Endothelial cell of hepatic sinusoid (primary cell): ENCODE results near the gene ERH.

ENCODE experiments used
- in situ Hi-C: cut with HindIII; loops from 2 replicates; pipeline ENCODE4 v1.10.0; 2017; ENCODE audit warnings: low sequenced_read_pairs

The ERH gene

DNA sequence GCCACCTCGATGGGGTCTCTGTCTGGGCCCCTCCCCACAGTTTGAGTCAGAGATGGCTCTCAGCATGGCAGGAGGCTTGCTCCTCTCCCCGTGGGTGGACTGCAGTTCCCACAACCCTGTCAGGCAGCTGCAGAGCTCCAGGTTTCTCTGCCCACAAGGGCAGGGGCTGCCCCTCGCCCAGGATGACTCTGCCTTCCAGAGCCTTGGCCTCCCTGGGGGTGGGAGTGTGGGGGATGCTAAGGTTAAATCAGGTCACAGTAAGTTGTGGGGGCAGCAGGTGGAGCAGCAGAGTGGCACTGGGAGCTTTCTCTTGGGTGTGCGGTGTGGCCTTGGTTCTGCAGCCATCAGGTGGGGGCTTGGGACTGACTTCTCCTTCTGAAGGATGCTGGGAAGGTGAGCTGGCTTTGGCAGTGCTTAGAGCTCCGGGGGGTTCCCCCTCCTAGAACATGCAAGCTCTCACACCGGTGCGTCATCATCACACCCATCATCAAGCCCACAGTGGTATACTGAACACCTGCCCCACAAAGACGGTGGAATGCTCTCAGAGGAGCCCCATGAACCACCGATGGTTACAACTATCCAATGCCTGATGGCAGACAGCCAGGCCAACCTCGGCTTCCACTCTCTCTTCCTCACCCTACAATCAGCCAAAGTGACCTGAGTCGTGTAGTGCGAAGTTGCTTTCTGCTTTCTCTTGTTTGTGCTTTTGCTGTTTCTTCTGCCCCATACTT is 39.7 kb downstream of the ERH start:
- in situ Hi-C loops = no loop called here

DNA sequence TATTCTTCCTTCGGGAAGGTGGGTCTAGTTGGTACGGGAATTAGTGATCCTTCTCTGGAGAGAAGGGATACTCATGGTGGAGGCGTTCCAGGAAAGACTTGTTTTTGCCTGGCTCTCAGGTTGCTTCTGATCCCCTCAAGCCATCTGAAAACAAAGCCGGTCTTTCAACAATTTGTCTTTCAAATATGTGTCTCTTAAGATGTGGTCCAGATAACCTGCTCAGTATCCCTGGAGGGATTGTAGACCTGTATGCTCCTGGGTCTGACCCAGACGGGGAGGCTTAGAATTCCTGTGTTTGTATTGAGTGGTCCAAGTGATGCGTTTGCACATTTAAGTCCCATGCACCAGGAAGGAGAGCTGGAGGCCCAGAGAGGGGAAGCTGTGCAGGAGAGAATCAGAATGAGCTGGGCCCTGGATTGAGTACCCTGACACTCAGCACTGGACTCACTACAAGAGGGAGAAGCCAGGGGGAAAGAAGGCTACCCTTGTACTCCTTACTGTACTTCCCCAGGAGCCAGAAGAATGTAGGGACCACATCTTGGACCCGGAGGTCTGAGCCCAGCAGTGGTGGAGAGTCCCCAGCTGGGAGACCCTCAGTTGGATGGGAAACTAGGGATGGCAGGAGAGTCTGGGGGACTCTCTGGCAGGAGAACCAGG is 40.4 kb downstream of the ERH start:
- in situ Hi-C loops = no loop called here

DNA sequence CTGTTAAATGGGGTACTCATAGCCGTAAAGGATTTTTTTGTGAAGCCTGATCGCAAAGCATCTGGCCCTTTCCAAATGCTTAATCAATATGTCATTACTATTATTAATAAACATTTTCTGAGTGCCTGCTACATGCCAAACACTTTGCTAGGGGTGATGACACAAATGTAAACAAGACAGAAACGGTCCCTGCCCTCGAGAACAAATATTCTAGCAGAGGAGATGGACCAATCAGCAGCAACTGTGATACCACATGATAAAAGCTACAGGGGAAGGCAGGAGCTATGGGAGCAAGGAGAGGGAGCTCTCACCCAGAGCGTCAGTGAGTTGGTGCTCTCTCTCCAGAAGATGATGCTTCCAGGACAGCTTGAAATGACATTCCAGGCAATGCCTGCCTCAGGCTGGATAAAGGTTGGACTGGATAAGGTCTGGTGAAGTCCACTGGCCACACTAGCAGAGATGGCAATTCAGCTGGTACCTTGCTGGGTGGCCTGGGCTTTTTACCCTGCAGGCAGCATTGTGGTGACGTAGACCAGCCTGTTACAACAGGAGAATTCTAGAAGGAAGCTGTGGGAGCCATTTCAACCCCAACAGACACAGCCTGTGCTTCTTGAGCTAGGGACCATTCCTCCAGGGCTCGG is 41.1 kb downstream of the ERH start:
- in situ Hi-C loops = no loop called here

DNA sequence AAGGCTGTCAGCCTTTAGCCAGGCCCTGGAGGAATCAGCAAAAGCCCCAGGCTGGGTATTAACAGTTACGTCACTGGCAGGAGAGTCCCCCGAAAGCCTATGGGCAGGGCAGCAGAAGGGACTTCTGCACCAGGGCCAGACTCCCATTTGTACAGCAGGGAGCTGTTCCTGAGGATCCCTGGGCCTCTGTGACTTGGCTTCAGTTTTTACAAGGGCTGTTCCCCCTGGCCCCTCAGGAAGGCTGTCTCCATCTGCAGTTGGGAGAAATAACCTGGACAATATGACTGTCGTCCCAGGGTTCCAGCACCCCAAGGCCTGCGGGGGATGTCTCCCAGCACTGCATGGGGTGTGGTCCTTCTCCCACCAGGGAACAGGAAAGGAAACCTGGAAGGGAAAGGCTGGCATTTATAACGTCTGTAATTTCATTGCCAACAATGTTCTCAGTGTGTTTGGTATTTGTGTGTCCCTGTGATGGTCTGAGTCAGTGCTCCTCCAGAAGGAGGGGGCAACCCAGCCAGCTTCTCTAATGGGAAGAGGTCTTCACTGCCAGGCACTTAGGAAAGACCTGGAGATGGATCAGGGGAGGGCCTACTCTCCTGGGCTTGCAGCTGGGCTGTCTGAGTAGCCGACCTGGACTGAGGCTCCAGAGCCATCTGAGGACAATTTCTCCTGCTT is 42.4 kb downstream of the ERH start:
- in situ Hi-C loops = no loop called here

DNA sequence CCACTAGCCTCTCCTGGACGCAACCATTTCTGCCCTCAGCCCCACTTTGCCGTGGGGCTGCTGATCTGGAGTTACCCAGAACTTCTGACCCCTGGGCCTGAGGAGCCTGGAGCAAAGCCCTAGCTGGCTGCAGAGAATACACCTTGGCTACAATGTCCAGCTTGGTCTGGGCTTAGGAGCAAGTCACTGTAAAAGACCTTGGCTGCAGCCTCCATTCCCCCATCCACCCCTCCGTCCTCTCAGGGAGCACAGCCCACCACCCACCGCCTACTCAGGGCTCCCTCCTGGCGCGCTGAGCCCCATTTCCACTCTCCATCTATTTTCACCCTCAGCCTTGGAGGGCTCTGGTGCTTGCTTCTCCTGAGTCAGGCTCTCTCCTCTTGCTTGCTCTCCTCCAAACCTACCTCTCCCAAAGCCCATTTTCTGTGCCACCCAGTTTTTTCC is 42.9 kb downstream of the ERH start:
- in situ Hi-C loops = no loop called here

DNA sequence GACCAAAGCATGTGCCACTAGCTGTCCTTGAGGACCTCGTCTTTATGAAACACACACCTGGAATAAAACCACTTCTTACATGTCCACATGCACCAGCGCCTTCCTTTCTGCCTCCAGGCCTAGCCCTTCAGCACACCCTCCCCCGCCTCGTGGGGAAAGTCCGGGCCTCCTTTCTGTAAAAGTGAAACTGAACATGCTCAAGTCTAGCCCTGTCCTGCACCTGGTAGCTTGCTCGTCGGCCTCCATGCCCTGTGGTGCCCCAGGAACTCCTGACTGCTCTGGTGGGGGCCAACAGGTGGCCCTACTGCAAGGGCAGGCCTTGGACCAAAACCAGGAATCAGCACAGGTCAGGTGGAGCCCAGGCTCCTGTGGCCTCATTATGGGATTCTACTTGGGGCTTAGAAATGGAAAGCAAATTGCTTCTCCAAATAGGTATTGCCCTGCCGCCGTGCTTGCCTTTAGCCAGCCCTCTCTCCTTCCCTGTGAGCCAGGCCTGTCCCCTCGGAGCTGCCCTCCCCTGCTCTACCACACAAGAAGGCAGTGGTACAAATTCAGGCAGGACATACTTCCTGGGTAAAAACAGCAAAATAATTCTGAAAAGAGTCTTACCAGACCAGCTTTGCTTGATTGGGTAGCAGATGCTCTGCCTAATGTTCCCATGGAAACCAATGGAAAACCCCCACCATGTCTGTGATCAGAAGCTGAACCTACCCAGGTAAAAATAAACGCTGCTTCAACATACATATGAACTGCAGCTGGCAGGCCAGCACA is 43.5 kb downstream of the ERH start:
- in situ Hi-C loops = loop anchor here (5.0 kb wide), 1 partner anchor 87 kb away; no protein-coding TSS in a partner anchor

DNA sequence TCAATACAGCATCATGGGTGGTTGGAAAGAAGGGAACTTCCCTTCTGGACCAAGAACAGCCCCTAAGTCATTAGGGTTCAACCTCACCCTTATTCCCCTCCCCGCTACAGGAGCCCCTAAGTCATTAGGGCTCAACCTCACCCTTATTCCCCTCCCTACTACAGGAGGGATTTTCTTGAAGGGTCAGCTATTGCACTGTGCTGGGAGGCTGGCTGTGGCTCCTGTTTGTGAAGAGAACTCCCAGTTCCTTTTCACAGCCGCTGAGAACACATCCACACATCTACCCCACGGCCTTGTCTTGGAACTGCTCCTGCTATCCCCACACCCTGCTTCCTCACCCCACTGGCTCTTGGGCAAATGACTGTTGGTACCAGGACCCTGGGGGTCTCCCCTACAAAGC is 44.9 kb downstream of the ERH start:
- in situ Hi-C loops = loop anchor here (5.0 kb wide), 1 partner anchor 86 kb away; no protein-coding TSS in a partner anchor

DNA sequence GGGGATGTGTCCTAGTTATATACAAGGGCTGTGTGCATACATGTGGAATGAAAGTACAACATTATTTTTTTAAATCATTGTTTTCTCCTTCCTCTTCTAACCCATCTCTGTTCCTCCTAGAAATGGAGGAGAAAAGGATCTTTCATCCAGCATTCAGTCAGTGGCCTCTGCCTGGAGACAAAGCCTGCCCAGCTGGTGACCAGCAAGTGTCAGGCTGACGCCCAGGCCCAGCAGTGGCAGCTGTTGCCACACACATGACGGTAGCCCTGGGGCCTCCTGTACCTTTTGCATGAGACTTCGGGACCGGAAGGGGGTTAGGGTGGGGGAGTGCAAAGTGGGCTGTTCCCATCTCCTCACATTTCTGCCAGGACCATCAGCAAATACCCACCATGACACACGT is 46.2 kb downstream of the ERH start:
- in situ Hi-C loops = loop anchor here (5.0 kb wide), 1 partner anchor 85 kb away; no protein-coding TSS in a partner anchor

DNA sequence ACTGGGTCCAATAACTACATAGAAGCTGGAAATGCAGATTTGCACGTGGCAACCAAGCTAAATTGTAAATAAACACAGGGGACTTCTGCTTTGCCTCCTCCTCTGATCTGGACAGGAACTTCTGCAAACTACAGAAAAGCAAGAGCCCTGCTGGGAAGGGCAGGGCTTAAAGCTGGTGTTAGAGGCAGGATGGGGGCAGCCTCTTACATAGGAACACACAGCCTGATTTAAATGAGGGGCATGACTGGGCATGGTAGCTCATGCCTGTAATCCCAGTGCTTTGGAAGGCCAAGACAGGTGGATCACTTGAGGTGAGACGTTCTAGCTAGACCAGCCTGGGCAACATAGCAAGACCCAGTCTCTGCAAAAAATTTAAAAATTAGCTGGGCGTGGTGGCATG is 46.7 kb downstream of the ERH start:
- in situ Hi-C loops = loop anchor here (5.0 kb wide), 1 partner anchor 84 kb away; no protein-coding TSS in a partner anchor

DNA sequence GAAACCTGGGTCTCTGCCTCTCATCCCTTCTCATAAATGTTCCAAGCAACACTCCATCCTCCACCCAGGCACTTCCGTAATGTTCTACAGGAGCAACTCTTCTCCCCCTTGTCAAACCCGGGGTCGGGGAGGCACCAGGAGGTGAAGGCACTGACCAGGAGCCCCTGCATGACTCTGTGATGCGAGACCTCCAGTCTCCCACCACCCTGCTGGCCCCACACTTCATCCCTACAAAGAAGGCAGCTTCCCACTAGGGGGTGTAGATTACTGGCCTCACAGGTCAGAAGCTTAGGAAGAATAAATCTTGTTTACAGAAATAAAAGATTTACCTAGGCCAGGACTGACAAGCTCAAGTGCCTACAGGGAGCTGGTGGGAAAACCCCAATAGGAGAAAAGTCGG is 47.2 kb downstream of the ERH start:
- in situ Hi-C loops = loop anchor here (5.0 kb wide), 1 partner anchor 84 kb away; no protein-coding TSS in a partner anchor

DNA sequence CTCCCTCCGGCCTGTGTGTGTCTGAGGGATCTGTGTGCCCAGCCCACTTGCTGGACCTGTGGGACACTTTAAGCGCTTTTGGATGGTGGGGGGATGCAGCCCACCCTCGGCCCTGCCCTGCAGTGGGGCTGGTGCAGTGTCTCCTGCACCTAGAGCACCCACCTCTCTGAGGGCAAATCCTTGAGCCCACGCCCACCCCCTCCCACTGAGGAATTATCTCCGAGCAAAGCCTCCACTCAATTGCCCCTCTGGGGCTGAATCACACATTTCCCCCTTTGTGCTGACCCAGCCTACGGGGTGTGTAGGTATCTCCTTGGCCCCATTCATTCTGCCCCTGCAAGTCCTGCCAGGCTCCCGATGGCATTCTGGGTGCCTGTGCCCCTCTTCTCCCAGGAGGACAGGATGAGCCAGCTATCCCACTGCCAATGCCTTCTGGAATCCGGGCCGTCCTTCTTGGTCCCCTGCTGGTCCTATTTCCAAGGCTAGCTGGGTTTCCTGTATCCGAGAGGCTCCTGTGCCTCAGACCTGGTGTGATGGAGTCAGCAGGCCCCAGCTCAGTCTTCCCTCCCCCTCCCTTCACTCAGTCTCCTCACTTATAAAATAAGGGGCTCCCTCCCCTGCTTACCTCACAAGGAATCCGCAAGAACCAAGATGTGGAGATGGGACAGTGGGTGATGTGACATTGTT is 48.9 kb downstream of the ERH start:
- in situ Hi-C loops = no loop called here

DNA sequence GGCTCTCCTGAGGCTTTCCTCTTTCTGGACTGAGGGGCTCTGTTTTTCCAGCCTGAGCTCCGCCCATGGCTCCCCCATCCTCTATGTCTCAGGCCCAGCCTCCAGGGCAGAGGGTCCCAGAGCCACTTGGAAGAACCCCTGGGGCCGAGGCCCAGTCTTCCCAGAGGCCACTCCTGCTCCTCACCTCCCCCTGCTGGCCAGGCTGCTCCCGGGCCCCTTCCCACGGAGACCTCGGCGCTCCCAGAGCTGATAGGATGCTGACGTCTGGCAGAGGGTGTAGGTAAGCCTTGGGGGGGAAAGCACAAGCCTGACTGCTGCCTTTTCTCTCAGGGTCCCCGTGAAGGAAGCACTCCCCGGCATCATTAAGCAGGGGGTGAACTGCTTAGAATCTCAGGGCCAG is 51.4 kb downstream of the ERH start:
- in situ Hi-C loops = no loop called here

DNA sequence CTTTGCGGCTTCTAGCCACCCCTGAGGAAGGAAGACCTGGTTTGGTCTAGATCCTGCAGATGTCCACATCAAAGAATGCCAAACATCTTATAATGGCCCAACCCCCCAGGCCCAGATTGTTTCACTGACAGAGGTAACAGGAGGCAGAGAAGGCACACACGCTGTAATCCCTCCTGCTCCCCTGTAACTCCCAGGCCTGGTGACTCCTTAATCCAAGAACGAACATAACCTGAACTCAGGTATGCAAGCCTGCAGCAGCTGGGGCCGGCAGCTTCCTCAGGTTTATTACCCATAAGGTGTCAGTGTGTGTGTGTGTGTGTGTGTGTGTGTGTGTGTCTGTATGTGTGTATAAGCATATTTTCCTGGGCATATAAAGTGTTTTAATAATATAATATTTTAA is 52.7 kb downstream of the ERH start:
- in situ Hi-C loops = no loop called here

DNA sequence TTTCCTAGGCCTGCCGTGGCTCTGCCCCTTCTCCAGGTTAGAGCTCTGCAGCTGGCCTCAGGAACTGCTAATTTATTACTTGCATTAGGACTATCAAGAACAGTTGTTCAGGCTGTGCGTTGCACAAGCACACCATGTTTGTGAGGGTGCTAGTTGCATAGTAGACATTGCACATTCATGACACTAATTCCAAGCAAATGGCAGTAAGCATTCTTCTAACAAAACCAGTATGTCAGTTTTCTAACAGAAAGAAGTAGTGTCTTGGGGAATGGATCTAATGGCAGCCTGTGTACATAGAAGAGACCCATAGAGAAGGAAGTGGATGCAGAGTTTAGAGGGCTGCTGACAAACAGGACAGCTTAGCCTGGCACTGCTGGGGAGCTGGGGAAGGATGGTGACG is 53.9 kb downstream of the ERH start:
- in situ Hi-C loops = loop anchor here (5.0 kb wide), 1 partner anchor 52 kb away; no protein-coding TSS in a partner anchor

DNA sequence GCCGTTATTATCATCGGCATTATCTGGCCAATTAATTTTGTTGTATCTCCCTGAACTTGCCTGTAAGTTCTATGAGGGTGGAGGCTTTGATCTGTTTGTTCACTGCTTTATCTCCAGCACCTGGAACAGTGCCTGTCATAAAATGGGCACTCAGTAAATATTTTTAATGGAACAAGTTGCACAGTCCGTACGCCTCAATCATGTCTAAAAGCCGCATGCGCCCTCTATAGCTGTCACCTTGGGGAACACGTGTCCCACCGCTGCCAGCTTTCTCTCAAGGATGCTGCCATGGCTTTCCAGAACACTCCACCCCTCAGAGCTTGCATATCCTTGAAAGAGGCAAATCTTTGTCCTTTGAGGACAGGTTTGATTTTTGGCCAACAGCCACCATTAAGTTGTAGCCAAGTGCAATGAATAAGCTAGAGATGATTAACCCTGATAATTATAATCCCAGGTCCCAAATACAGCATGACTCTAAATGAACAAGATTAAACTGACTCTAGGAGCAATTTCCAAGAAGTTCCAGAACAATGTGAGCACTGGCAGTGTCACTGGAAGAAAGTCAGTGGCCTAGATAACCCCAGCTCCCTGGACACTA is 55.1 kb downstream of the ERH start:
- in situ Hi-C loops = loop anchor here (5.0 kb wide), 1 partner anchor 51 kb away; no protein-coding TSS in a partner anchor

DNA sequence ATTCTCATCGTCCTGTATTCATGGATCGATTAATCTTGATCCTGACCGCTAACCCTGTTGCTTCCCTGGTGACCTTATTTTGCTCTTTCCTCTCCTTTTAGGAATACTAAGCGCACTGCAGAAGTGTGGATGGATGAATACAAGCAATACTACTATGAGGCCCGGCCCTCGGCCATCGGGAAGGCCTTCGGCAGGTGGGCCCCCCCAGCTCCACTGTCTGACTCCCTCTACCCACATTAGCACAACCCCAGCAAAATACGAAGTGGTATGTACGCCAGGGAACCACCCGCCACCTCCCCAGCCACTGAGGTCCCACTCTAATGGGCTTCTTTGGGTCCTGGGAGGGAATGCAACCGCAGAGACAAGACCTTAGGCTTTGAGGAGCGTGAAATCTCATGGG is 58.7 kb downstream of the ERH start:
- in situ Hi-C loops = no loop called here

DNA sequence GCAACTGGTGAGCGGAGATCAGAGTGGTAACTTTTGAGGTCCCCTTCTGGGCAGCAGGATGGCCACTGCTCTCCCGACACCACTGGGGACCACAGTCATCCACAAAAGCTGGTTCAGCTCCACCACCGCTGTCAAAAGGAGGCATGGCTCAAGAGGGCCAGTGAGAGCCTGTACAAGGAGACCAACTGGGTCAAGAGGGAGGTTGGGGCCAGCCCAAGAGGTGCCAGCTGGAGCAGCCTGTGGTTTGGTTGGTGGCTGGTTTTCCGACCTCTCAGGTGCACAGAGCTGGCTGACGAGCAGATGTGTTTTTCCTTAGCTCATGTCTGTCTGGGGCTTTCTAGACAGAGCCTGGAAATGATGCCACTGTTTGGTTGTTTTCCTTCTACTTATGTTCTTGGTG is 60.1 kb downstream of the ERH start:
- in situ Hi-C loops = no loop called here

DNA sequence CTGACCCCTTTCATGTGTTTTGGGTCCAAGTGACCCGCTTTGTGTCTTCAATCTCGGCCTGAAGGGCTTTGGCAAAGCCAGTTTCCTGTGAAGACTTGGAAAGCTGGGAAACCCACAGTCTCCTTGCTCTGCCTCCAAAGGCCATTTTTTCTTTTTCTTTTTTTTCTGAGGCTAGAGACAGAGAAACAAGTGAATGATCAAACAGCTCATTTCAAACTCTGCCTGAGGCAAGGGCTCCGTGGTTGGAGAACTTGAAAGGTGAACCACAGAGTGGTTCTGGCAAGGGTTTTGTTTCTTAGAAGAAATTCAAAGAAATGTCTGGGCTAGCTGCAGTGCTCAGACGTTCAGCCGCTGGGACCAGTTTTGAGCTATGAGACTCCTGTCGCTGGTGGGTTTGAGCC is 62.7 kb downstream of the ERH start:
- in situ Hi-C loops = no loop called here

DNA sequence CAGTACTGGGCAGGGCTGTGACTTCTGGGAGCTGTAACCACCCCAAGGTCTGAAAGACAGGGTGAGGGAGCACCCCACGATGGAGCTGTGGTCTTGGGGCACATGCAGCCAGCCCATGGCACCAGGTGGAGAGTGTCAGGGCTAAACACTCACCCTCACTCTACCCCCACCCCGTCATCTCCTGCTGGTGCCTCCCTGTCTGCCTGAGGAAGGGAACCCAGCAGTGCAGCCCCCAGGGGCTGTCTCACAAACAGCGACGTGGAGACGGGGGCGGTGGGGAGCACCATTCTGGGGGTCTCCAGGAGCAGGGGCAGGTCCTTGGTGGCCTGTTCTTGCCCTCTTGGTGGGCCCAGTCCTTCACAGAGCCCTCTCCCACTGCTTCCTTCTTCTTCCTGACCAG is 63.5 kb downstream of the ERH start:
- in situ Hi-C loops = no loop called here
